GM23248 (cell line): ENCODE results near the gene SLC31A2. TPM values are rescaled to one million over a fixed set of nuclear protein-coding genes. Genes with fewer than 3 reads are reported as not detected.
"Not testable (repeated sequence)": the region's sequence is repeated elsewhere in the genome, so short reads cannot be mapped to it uniquely, and the experiment has no call there.

Experiments used
- DNase-seq: peaks from one replicate; pipeline ENCODE4 v3.0.0-alpha.2; 2015
- H2AFZ ChIP-seq: fragments of 200-600 bp; sonication (generic); 2 replicates; pipeline ENCODE4 v1.6.1; 2016; ENCODE audit warnings: antibody characterized with exemption
- H3F3A ChIP-seq: fragments of 200-600 bp; sonication (generic); 2 replicates; pipeline ENCODE4 v1.6.1; 2016; ENCODE audit warnings: mild to moderate bottlenecking, antibody characterized with exemption, mixed run types; ENCODE audit not compliant: insufficient read depth
- H3K27ac ChIP-seq: fragments of 200-600 bp; sonication (generic); 2 replicates; pipeline ENCODE4 v1.5.1; 2016; ENCODE audit warnings: mild to moderate bottlenecking
- H3K27me3 ChIP-seq: fragments of 200-600 bp; sonication (generic); replicated peaks from 2 replicates; pipeline ENCODE4 v1.6.1; 2016; ENCODE audit warnings: mild to moderate bottlenecking; ENCODE audit not compliant: insufficient read depth
- H3K36me3 ChIP-seq: fragments of 200-600 bp; sonication (generic); 2 replicates; pipeline ENCODE4 v1.6.1; 2016; ENCODE audit warnings: low read depth, mild to moderate bottlenecking
- H3K4me1 ChIP-seq: fragments of 200-600 bp; sonication (generic); 2 replicates; pipeline ENCODE4 v1.6.1; 2016; ENCODE audit warnings: mild to moderate bottlenecking; ENCODE audit not compliant: insufficient read depth
- H3K4me2 ChIP-seq: fragments of 200-600 bp; sonication (generic); one replicate; pipeline ENCODE4 v1.6.1; 2016; ENCODE audit warnings: mild to moderate bottlenecking; ENCODE audit not compliant: unreplicated experiment
- H3K4me3 ChIP-seq: fragments of 200-600 bp; sonication (generic); 2 replicates; pipeline ENCODE4 v1.5.1; 2016; ENCODE audit warnings: mild to moderate bottlenecking
- H3K79me2 ChIP-seq: fragments of 200-600 bp; sonication (generic); 2 replicates; pipeline ENCODE4 v1.6.1; 2016; ENCODE audit warnings: mild to moderate bottlenecking; ENCODE audit not compliant: insufficient read depth
- H3K9ac ChIP-seq: fragments of 200-600 bp; sonication (generic); 2 replicates; pipeline ENCODE4 v1.6.1; 2016; ENCODE audit warnings: mild to moderate bottlenecking
- H3K9me2 ChIP-seq: fragments of 200-600 bp; sonication (generic); 2 replicates; pipeline ENCODE4 v1.6.1; 2016; ENCODE audit warnings: mixed run types, mild to moderate bottlenecking, moderate library complexity; ENCODE audit not compliant: insufficient read depth
- H3K9me3 ChIP-seq: fragments of 200-600 bp; sonication (generic); one replicate; pipeline ENCODE4 v1.6.1; 2017; ENCODE audit warnings: low read depth
- H4K20me1 ChIP-seq: fragments of 200-600 bp; sonication (generic); 2 replicates; pipeline ENCODE4 v1.6.0; 2016; ENCODE audit not compliant: insufficient read depth
- EZH2 ChIP-seq: fragments of 200-600 bp; sonication (generic); IDR thresholded peaks from 2 replicates; pipeline ENCODE4 v1.6.1; 2018; ENCODE audit warnings: antibody characterized with exemption, mild to moderate bottlenecking; ENCODE audit not compliant: insufficient read depth, poor library complexity, severe bottlenecking
- EZH2phosphoT487 ChIP-seq: fragments of 200-600 bp; sonication (generic); IDR thresholded peaks from 2 replicates; pipeline ENCODE4 v1.6.1; 2018; ENCODE audit warnings: antibody characterized with exemption, moderate library complexity, mild to moderate bottlenecking, low read depth; ENCODE audit not compliant: insufficient read depth
- WGBS, 2 experiments: methylation state at CpG; one replicate each; pipeline ENCODE4 v1.1.6; 2015 to 2017; ENCODE audit warnings: low lambda C conversion rate in 2 of 2, low coverage in 1 of 2; ENCODE audit errors: missing lambda C conversion rate in 2 of 2; 5-methylcytosine and 5-hydroxymethylcytosine counted together
- in situ Hi-C: fragments of 300-500 bp; cut with MboI; formaldehyde crosslinking; loops from 2 replicates; pipeline ENCODE4 v1.15.0; 2020
- polyA plus RNA-seq: library from polyadenylated mRNA; unstranded; fragments of >200 nt; fragmentation: Nextera tagmentation; extraction: Ambion mirVana; gene quantifications from 2 replicates; pipeline ENCODE4 v1.2.1, GENCODE V29; 2016
- total RNA-seq: library from RNA; depleted of rRNA; stranded (reverse); fragments of >200 nt; shearing (Covaris generic); gene quantifications from 2 replicates; pipeline ENCODE4 v1.2.3, GENCODE V29; 2014

Gene SLC31A2
- total and polyA plus RNA-seq, 2 experiments from 2014 or later, result 15.0 to 20.8 TPM

DNA sequence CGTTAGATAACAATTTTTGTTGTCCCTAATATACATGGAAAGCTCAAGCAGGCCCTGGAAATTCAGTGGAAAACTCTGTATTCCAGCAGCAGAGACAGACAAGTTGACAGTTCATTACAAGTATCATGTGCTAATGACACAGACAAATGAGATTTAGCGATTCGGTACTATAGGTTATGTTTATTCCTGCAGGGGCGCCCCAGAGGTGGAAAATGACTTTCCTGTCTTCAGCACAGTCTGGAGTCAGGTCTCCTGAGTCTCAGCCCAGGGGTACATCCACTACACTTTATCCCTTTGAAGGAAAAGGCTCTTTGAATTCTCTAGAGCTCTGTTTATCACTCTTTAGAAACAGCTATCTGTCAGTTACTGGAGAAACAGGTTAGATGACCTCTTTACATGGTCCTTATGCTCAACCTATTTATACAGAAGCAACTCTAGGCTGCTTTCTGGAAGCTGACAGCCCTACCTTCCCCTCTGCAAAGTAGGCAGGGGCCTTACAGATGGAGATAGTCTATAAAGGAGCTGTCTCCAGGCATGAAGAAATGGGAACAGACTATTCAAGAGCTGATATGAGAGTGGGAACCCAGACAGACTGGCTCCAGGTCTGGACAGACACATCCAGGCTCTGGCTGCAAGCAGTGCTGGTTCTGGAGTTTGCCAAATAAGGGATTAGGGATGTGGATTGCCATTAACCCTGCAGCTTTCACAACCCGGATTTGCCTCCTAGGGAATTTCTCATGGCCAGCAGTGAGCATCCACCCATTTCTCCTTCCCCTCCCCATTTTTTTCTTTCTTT is 7.2 kb upstream of the SLC31A2 start:
- H3K27ac ChIP-seq, result no peak overlapping the region
- peaks cover 34% of the 10 kb centered on the region; the same call in 1 of the 2 replicates for H3K27me3 ChIP-seq
- no peak for DNase-seq
- WGBS, 2 experiments, result 56 to 64% methylated on average over 5 of the region's 5 CpGs
- H3K9me3 ChIP-seq, result no peaks in the 10 kb centered on the region
- H3K4me2 ChIP-seq, result no peak overlapping the region
- H3K9ac ChIP-seq, result no peak overlapping the region
- H2AFZ ChIP-seq, result no peak overlapping the region
- no peak overlapping the region for H3K4me3 ChIP-seq
- no peaks in the 10 kb centered on the region for H3F3A ChIP-seq
- TF ChIP-seq EZH2phosphoT487 (no peak), EZH2 (no peak)
- no peaks in the 10 kb centered on the region for H3K79me2 ChIP-seq
- in situ Hi-C loops, result no loop called here
- H3K36me3 ChIP-seq, result no peaks in the 10 kb centered on the region
- no peaks in the 10 kb centered on the region for H3K4me1 ChIP-seq
- no peaks in the 10 kb centered on the region for H4K20me1 ChIP-seq
- H3K9me2 ChIP-seq, result no peaks in the 10 kb centered on the region

DNA sequence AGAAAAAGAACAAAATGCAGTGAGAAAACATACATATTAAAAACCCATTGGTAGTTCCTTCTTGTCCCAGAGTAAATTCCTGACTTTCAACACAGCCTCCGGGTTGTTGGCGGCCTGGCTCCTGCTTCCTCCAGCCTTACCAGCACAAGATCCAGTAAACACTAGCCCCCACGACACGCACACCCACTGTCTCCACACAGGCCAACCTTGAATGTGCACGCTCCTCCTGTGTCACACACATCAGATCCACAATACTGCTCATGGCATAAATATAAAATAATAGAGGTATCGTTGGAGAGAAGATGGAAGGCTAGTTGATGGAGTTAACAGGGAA is 2.5 kb upstream of the SLC31A2 start:
- TF ChIP-seq EZH2 (no peak), EZH2phosphoT487 (no peak)
- H3K27me3 ChIP-seq, result peaks cover 27% of the 10 kb centered on the region; the same call in 1 of the 2 replicates
- WGBS, 2 experiments, result 74 to 82% methylated on average over 6 of the region's 6 CpGs
- H3K9me3 ChIP-seq, result no peaks in the 10 kb centered on the region
- H3K4me2 ChIP-seq, result no peak overlapping the region
- H3K4me1 ChIP-seq, result peaks cover 15% of the 10 kb centered on the region
- H3K9me2 ChIP-seq, result no peaks in the 10 kb centered on the region
- H3K79me2 ChIP-seq, result no peaks in the 10 kb centered on the region
- no peak overlapping the region for H3K9ac ChIP-seq
- no peak overlapping the region for H2AFZ ChIP-seq
- no peaks in the 10 kb centered on the region for H4K20me1 ChIP-seq
- no peaks in the 10 kb centered on the region for H3K36me3 ChIP-seq
- no peaks in the 10 kb centered on the region for H3F3A ChIP-seq
- H3K27ac ChIP-seq, result no peak overlapping the region
- no peak for DNase-seq
- H3K4me3 ChIP-seq, result no peak overlapping the region
- in situ Hi-C loops, result no loop called here

DNA sequence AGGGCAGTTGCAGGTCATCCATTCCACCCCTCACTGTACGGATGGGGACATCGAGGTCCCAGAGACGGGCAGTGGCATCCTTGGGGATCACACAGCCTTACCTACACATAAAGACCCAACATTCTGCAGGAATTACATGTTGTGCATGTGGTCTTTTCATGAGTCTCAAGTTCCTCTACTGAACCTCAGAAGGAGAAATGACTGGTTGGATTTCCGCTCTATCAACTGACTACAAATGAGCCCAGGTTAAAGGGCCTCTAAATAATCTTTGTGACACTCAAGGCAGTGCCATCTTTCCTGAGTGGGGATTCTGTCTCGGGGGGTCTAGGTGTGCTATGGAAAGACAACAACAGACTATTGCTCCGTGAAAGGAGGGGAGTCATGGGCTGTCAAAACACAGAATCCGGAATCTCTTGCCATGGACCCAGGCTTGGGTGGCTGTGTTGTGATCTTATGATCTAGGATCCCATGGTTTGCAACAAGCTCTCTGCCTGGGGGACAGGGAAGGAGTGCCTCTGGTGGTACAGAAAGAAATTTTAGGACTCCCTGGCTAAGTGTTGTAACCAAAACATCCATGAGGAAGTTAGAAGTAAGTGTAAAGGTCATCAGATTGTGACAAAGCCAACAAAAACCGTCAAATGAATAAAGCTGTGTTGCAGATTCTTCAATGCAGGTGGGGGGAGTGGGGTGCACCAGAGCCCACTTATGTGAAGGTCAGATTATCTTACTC is 1.9 kb upstream of the SLC31A2 start:
- 0 out of 2 replicates have a peak, but pooled peaks cover under 1% of the 10 kb centered on the region for H3F3A ChIP-seq
- no peaks in the 10 kb centered on the region for H3K79me2 ChIP-seq
- no peak overlapping the region for H3K9ac ChIP-seq
- H3K27ac ChIP-seq, result no peak overlapping the region
- H3K4me3 ChIP-seq, result no peak overlapping the region
- no peak overlapping the region for H2AFZ ChIP-seq
- H3K36me3 ChIP-seq, result no peaks in the 10 kb centered on the region
- no peaks in the 10 kb centered on the region for H3K9me3 ChIP-seq
- no peaks in the 10 kb centered on the region for H3K9me2 ChIP-seq
- no peak overlapping the region for H3K4me2 ChIP-seq
- in situ Hi-C loops, result no loop called here
- TF ChIP-seq EZH2phosphoT487, result no peak
- WGBS, 2 experiments, result 80 to 84% methylated on average over 8 of the region's 8 CpGs
- no peak for DNase-seq
- peaks cover 16% of the 10 kb centered on the region for H3K4me1 ChIP-seq
- peaks cover 25% of the 10 kb centered on the region; the same call in 1 of the 2 replicates for H3K27me3 ChIP-seq
- H4K20me1 ChIP-seq, result no peaks in the 10 kb centered on the region

DNA sequence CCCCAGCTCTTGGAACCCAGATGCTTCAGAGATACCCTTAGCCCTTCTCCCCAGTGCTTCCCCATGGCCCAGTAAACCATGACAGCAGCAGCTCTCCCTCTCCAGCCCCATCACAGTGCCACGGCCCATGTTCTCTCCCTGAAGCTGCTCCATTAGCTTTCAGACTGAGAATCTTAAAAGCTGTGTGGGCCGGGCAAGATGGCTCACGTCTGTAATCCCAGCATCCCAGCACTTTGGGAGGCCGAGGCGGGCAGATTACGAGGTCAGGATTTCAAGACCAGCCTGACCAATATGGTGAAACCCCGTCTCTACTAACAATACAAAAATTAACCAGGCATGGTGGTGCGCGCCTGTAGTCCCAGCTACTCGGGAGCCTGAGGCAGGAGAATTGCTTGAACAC is 1.2 kb upstream of the SLC31A2 start:
- H3K9me3 ChIP-seq, H3K4me3 ChIP-seq, H3F3A ChIP-seq, H3K4me2 ChIP-seq, DNase-seq, in situ Hi-C loops, H2AFZ ChIP-seq, H3K79me2 ChIP-seq, H3K9me2 ChIP-seq, H4K20me1 ChIP-seq, H3K36me3 ChIP-seq, H3K9ac ChIP-seq, H3K27ac ChIP-seq: not testable (repeated sequence)
- Histone ChIP-seq H3K4me1 (peaks cover 21% of the 10 kb centered on the region), H3K27me3 (peaks cover 25% of the 10 kb centered on the region; the same call in 1 of the 2 replicates)
- 88 to 91% methylated on average over 10 of the region's 10 CpGs for WGBS, 2 experiments
